Spleen (tissue), 7 donors: ENCODE results near the gene BOK.

Experiments
- CTCF ChIP-seq, 11 experiments: fragments of 200-600 bp in 7 of 11; fragments of 450-650 bp in 4 of 11; sonication (generic) in 4 of 11; IDR thresholded peaks in 8 of 11; conservative IDR thresholded peaks in 3 of 11; 1 replicate in 7 of 11; 2 replicates in 4 of 11; pipeline versions ENCODE4 v1.4.0 to v1.8.0; 2016 to 2021; ENCODE audit warnings: antibody characterized with exemption in 11 of 11, inconsistent platforms in 4 of 11, mild to moderate bottlenecking in 1 of 11
- POLR2AphosphoS5 ChIP-seq, 3 donors: sonication (generic); formaldehyde crosslinking; IDR thresholded peaks; one replicate each; pipeline ENCODE4 v1.5.1; 2017; ENCODE audit warnings: antibody characterized with exemption in 3 of 3
- donor health status: DM: no; HTN: no; CAD: no; lungs with moderate emphysema.
- donor health status: DM: no; HTN: no; CAD: no.
- donor health status: DM: no; HTN: no; CAD: no.

DNA sequence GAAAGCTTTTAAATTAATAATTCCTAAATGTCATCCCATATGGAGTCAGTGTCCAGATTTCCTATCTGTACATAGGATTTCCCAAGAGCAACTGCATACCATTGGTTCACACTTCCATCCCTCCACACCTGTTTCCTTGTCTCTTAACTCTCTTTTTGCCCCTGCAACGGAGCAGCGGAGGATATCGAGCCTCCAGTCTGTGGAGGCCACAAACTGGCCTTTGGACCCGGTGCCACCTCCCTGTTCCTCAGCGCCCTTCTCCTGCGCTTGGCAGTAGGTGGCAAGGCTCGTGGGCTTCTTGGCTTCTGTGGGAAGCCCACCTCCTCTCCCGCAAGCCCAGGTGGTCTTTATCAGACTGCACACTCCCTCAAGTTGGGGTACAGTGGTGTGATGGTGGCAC lies 26.4 kb upstream of the BOK start:
- TF ChIP-seq CTCF (IDR thresholded peaks at IDR 0.05 in 8 of 11, conservative IDR thresholded peaks at IDR 0.05 in 3 of 11), result no peak
- no peak for TF ChIP-seq POLR2AphosphoS5 (IDR thresholded peaks at IDR 0.05)
